Measurements from ENCODE around the gene PDE7B.

Gene PDE7B

DNA sequence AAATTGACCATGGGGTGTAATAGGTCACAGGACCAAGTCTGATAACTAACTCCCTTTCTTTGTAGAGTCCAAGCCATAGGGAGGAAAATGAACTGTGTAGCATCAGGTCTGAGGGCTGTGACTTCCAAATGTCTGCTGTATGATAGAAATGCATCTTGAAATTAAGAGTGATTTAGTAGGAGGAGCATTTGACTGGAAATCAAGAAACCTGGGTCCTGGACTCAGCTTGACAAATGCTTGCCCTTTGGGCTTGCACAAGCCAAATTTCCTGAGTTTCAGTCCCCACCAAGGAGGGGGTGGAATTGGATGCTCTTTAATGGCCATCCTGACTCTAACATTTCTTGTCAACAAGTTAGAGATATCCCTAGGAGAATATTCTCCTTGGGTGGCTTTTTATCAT lies 187.0 kb downstream of the PDE7B start:
- H3K9me3 Mint-ChIP-seq: no peaks in the 10 kb centered on the region
- peaks cover 5% of the 10 kb centered on the region for H3K4me1 Mint-ChIP-seq (ENCODE audit: low read depth)
- peaks cover 2% of the 10 kb centered on the region for H3K36me3 Mint-ChIP-seq (ENCODE audit: low read depth)
- H3K27ac Mint-ChIP-seq: no peak overlapping the region
- no peak overlapping the region for H3K4me3 Mint-ChIP-seq
- peaks cover 14% of the 10 kb centered on the region for H3K27me3 Mint-ChIP-seq (ENCODE audit: low read depth)

DNA sequence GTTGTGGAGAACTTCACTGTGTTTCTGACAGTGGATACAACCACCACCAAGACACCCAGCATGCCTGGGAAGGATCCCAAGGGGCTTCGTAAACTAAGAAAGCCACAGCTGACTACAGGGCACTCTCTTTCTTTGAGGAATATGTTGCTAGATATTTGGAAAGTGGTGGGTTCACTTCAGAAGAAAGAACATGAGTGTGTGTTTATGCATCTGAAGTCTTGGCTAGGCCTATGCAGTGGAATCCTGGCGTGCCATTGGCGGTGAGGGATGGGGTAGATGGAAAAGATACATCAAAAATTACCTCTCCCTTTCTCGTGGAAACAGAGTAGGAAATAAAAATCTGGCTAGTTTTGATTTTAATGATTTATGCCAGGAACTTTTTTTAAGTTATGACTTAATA lies 187.7 kb downstream of the PDE7B start:
- peaks cover 21% of the 10 kb centered on the region for H3K27me3 Mint-ChIP-seq (ENCODE audit: low read depth)
- H3K36me3 Mint-ChIP-seq (ENCODE audit: low read depth): no peaks in the 10 kb centered on the region
- H3K27ac Mint-ChIP-seq: no peak overlapping the region
- no peaks in the 10 kb centered on the region for H3K9me3 Mint-ChIP-seq
- H3K4me3 Mint-ChIP-seq: no peak overlapping the region
- H3K4me1 Mint-ChIP-seq (ENCODE audit: low read depth): peaks cover 5% of the 10 kb centered on the region

DNA sequence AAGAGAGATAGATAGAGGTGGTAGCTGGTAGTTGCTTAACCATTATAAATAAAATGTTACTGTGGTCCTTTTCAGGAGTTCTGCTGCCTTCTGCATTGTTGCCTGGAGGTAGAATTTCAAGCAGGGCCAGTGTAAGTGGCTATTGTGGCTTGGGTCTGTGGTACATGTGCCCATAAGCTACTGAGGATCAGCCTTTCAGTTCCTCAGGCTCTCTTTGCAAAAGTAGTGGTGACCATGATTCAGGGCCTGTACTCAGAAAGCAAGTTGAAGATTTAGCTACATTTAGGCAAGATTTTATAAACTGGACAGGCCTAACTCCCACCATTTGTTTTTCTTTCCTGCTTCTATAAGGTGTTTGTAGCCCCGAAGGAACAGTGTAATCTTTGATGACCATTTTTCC lies 199.0 kb downstream of the PDE7B start:
- Mint-ChIP-seq H3K4me3 (no peak overlapping the region), H3K9me3 (no peaks in the 10 kb centered on the region), H3K4me1 (ENCODE audit: low read depth) (peaks cover 13% of the 10 kb centered on the region), H3K36me3 (ENCODE audit: low read depth) (peaks cover 4% of the 10 kb centered on the region), H3K27ac (no peak overlapping the region), H3K27me3 (ENCODE audit: low read depth) (no peaks in the 10 kb centered on the region)

DNA sequence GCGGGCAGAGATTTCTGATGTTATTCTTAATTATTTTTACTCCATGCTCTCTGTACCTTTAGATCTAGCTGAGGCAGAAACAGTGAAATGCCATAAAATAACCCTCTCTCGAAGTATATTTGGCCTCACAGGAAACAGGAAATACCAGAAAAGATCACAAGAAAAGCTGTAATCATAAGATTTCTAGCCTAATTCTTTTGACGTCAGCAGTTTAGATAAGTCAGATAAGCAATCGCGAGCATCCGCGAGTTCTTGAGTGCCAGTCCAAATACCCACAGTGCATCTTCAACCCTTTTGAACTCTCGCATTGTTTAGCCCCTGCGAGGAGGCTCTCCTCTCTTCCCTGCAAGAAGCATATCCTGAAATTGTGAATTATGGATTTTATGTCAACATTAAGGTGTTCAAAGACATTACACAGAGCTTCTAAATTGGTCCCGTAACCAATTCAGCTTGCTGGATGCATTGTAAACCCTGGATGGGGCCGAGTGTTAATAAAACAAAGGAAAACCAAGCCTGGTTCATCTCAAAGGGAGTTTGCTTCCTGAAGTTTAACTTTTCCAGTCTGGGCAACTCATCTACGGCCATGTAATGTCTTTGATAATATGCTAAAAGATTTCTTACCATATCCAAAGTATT lies 199.8 kb downstream of the PDE7B start:
- Mint-ChIP-seq H3K27me3 (ENCODE audit: low read depth) (no peaks in the 10 kb centered on the region), H3K4me3 (no peak overlapping the region), H3K9me3 (no peaks in the 10 kb centered on the region), H3K4me1 (ENCODE audit: low read depth) (peaks cover 13% of the 10 kb centered on the region), H3K36me3 (ENCODE audit: low read depth) (peaks cover 4% of the 10 kb centered on the region), H3K27ac (peak overlapping the region; percentile 21)

DNA sequence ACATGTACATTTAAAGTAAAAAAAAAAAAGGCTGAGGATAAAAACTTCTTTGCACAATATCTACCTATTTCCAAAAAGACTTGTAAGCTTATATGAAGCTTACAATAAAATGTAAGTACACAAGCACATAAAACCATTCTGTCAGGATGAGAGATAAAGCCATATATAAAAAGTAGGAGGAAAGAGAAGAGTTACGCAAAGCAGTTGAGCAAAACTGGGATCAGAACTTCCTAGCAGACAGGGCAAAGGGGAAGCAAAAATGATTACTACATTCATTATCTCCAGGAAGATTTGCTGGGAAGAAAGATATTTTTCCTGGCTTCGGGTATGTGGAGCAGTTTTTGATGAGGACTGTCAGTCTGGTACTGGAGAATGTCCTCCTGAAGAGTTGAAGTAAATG lies 200.5 kb downstream of the PDE7B start:
- H3K27me3 Mint-ChIP-seq (ENCODE audit: low read depth): peaks cover 3% of the 10 kb centered on the region
- H3K9me3 Mint-ChIP-seq: no peaks in the 10 kb centered on the region
- no peak overlapping the region for H3K4me3 Mint-ChIP-seq
- peaks cover 13% of the 10 kb centered on the region for H3K4me1 Mint-ChIP-seq (ENCODE audit: low read depth)
- H3K27ac Mint-ChIP-seq: no peak overlapping the region
- peaks cover 6% of the 10 kb centered on the region for H3K36me3 Mint-ChIP-seq (ENCODE audit: low read depth)

DNA sequence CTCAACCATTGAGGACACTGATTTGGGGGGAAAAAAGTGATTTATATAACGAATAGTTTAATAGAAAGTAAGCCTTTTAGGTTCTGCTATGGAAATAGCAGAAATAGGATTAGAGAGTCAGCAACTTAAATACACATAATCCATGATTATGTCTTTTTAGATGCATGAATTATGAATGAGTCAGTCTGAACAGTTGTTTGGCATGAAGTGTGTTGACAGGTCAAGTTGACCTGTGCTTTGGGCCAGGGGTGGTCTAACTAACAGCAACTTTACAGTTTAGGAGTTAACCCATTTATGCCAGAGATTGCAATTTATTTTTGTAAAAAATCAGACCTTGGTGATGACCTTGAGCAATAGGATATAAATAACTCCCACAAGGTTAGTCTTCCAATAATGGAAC lies 207.4 kb downstream of the PDE7B start:
- Mint-ChIP-seq H3K27me3 (ENCODE audit: low read depth) (peaks cover 20% of the 10 kb centered on the region), H3K4me3 (no peak overlapping the region), H3K9me3 (no peaks in the 10 kb centered on the region), H3K36me3 (ENCODE audit: low read depth) (peaks cover 3% of the 10 kb centered on the region), H3K4me1 (ENCODE audit: low read depth) (no peaks in the 10 kb centered on the region), H3K27ac (no peak overlapping the region)

DNA sequence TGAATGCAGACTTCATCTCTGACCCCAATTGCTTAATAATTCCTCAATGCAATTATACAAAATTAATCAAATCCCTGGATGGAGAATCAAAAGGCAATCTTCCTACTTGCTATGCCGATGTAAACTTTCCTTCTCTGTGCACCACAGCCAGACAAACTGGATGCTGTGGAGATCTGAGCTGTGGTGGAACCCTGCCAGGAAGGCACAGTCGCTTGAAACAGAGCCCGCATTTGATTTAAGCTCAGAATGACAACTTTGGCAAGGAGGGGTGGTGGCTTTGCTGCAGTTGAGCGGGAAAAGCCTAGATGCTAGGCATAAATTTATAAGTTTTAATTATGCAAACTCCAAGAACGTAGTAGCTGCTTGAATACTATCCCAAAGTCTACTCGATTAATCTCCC lies 207.8 kb downstream of the PDE7B start:
- Mint-ChIP-seq H3K4me3 (no peak overlapping the region), H3K27ac (no peak overlapping the region), H3K36me3 (ENCODE audit: low read depth) (peaks cover 3% of the 10 kb centered on the region), H3K4me1 (ENCODE audit: low read depth) (no peaks in the 10 kb centered on the region), H3K9me3 (no peaks in the 10 kb centered on the region), H3K27me3 (ENCODE audit: low read depth) (peaks cover 20% of the 10 kb centered on the region)

DNA sequence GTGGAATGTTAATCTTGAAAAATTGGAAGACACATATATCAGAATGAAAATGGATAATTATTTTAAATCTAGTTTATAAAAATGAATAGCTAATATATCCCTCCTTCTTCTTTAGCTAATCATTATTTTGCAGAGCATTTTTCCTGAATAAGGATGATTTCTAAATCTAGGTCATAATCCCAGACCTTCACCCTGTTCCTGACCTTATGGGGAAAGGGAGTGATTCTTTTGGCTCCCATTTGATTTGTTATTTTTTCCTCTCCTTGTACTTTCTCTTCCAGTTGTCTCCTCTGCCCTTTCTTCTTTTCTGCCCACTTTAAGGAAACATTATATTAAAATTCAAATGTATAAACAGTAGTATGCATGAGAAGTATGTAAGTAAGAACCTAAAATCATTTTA lies 208.6 kb downstream of the PDE7B start:
- Mint-ChIP-seq H3K27ac (no peak overlapping the region), H3K36me3 (ENCODE audit: low read depth) (peaks cover 3% of the 10 kb centered on the region), H3K9me3 (no peaks in the 10 kb centered on the region), H3K4me1 (ENCODE audit: low read depth) (no peaks in the 10 kb centered on the region), H3K4me3 (no peak overlapping the region), H3K27me3 (ENCODE audit: low read depth) (peaks cover 20% of the 10 kb centered on the region)

DNA sequence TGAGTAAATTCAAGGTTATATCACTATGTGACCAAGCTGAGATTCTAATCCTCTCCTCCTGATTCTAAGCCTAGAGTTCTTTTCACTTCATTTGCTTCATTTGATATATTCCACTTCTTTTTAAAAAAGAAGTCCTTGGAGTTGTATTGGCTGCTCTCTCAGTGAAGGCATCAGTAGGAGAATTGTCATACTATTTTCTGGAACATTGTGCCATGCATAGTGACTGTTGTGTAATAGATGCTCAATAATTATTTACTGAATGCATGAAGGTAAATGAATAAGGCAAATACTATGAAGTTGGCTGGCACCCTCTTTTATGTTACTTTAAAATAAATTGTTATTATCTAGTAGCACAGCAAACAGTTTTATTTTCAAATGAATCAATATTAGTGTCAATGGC lies 209.3 kb downstream of the PDE7B start:
- H3K36me3 Mint-ChIP-seq (ENCODE audit: low read depth): peaks cover 3% of the 10 kb centered on the region
- H3K9me3 Mint-ChIP-seq: no peaks in the 10 kb centered on the region
- H3K4me3 Mint-ChIP-seq: no peak overlapping the region
- H3K27ac Mint-ChIP-seq: no peak overlapping the region
- H3K27me3 Mint-ChIP-seq (ENCODE audit: low read depth): peaks cover 20% of the 10 kb centered on the region
- H3K4me1 Mint-ChIP-seq (ENCODE audit: low read depth): no peaks in the 10 kb centered on the region

DNA sequence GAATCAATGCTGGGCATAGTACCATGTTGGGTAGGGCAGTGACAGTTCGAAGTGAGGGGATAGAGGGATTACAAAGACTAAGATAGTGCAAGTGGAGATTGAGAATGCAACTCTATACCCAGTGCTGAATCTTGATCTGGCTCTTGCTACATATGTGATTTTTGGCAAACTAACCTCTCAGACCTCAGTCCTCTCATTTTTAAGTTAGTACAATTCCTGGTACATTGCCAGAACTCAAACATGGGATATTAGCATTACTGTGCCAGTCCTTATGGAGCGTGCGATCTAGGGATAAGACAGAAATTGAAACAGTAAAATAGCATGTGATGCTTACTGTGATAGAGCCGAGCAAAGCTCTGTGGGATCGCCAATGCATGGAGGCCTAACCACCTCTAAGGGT lies 210.2 kb downstream of the PDE7B start:
- H3K36me3 Mint-ChIP-seq (ENCODE audit: low read depth): peaks cover 3% of the 10 kb centered on the region
- no peaks in the 10 kb centered on the region for H3K4me1 Mint-ChIP-seq (ENCODE audit: low read depth)
- no peaks in the 10 kb centered on the region for H3K9me3 Mint-ChIP-seq
- peaks cover 20% of the 10 kb centered on the region for H3K27me3 Mint-ChIP-seq (ENCODE audit: low read depth)
- no peak overlapping the region for H3K4me3 Mint-ChIP-seq
- no peak overlapping the region for H3K27ac Mint-ChIP-seq

DNA sequence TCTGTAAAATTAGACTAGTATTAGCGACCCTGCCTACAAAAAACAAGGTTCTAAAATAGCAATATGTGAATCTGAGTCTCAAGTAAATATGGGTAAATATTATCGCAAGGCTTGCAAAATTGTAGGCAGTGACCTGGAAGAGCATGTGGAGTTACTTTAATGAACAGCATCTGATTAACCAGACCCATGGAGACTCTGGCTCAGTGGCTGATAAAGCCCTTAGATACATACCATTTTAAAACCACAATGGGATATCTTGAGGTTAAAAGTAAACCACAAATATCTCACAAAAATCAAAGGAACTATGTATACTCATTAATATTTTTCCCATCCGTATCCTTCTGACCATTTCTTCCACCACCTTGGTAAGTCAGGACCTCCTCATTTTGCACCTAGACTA lies 211.6 kb downstream of the PDE7B start:
- Mint-ChIP-seq H3K4me1 (ENCODE audit: low read depth) (no peaks in the 10 kb centered on the region), H3K27ac (no peak overlapping the region), H3K27me3 (ENCODE audit: low read depth) (peaks cover 14% of the 10 kb centered on the region), H3K4me3 (no peak overlapping the region), H3K36me3 (ENCODE audit: low read depth) (no peaks in the 10 kb centered on the region), H3K9me3 (no peaks in the 10 kb centered on the region)

DNA sequence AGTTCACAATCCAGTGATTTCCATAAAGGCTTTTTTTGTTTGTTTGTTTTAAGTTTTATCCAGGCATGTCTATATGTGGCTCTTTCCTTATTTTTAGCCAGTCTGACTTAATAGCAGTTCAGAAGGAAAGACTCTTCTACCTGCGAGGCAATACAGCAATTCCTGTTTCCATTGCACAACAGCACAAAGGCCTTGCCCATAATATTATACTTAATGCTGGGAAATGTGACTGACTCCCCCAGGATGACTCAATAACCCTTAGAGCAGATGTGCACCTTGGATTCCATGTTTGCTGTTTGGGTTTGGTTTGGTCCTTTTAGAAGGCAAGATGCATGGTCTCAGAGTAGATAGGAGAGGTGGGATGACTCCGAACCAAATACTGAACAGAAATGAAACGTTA lies 214.5 kb downstream of the PDE7B start:
- Mint-ChIP-seq H3K9me3 (no peaks in the 10 kb centered on the region), H3K36me3 (ENCODE audit: low read depth) (no peaks in the 10 kb centered on the region), H3K4me3 (no peak overlapping the region), H3K27me3 (ENCODE audit: low read depth) (no peaks in the 10 kb centered on the region), H3K4me1 (ENCODE audit: low read depth) (no peaks in the 10 kb centered on the region), H3K27ac (no peak overlapping the region)

DNA sequence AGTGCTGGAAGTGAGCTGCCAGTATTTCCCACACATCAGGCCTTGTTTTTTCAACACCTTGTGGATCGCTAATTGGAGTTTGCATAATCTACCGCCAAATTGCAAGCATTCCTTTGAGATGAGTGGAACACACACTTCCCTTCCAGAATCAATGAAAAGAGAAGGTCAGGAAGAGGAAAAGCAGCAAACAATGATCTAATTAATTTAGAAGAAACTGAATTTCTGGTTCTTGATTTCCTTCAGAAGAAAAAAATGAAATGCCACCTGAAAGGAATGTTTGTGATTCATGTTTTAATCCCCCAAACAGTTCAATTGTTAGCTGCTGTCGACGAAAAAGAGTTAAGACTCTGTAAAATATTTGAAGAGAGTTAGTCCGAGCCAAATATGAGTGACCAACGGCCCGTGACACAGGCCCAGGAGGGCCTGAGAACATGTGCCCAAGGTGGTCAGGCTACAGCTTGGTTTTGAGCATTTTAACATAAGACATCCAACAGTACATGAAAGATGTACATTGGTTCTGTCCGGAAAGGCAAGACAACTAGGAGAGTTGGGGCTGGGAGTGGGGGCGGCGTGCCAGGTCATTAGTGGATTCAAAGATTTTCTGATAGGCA lies 216.3 kb downstream of the PDE7B start:
- Mint-ChIP-seq H3K9me3 (no peaks in the 10 kb centered on the region), H3K27ac (no peak overlapping the region), H3K4me1 (ENCODE audit: low read depth) (no peaks in the 10 kb centered on the region), H3K27me3 (ENCODE audit: low read depth) (no peaks in the 10 kb centered on the region), H3K36me3 (ENCODE audit: low read depth) (no peaks in the 10 kb centered on the region), H3K4me3 (no peak overlapping the region)

DNA sequence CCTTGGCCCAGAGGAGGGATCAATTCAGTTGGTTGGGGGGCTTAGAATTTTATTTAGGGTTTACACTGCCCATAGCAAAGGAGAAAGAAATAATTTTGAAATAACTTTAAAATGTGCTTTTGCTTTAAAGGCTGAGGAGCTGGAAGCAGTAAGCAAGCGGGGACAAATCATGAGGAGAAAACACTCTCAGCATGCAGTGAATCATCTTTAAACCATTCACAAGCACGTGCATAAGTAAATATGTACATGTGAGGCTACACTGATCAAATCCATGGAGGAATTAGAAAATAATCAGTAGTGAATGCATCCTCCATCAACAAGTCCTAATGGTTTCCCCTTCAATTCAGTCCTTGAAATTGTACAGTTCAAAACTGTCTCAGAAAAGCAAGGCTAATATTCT lies 217.6 kb downstream of the PDE7B start:
- no peaks in the 10 kb centered on the region for H3K4me1 Mint-ChIP-seq (ENCODE audit: low read depth)
- H3K27me3 Mint-ChIP-seq (ENCODE audit: low read depth): no peaks in the 10 kb centered on the region
- H3K9me3 Mint-ChIP-seq: no peaks in the 10 kb centered on the region
- H3K27ac Mint-ChIP-seq: no peak overlapping the region
- H3K36me3 Mint-ChIP-seq (ENCODE audit: low read depth): no peaks in the 10 kb centered on the region
- H3K4me3 Mint-ChIP-seq: no peak overlapping the region

DNA sequence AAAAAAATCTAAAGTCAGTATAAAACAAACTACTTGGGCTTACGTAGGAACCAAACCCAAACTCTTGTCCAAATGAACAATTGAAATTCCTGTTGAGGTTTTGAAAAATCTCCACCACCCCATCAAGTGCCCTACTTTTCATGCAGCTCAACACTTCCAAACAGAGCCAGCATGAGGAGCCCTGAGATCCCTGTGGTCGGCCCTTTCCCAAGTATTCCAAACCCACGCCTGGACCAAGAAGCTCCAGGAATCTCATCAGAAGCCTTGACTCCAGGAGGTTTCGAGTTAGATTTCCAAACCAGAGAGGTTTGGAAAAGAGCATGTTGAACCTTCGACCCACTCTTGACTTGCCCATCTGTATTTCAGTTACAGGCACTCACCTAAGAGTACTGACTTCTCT lies 219.3 kb downstream of the PDE7B start:
- no peaks in the 10 kb centered on the region for H3K36me3 Mint-ChIP-seq (ENCODE audit: low read depth)
- no peaks in the 10 kb centered on the region for H3K9me3 Mint-ChIP-seq
- H3K27me3 Mint-ChIP-seq (ENCODE audit: low read depth): no peaks in the 10 kb centered on the region
- H3K4me3 Mint-ChIP-seq: no peak overlapping the region
- no peaks in the 10 kb centered on the region for H3K4me1 Mint-ChIP-seq (ENCODE audit: low read depth)
- no peak overlapping the region for H3K27ac Mint-ChIP-seq

DNA sequence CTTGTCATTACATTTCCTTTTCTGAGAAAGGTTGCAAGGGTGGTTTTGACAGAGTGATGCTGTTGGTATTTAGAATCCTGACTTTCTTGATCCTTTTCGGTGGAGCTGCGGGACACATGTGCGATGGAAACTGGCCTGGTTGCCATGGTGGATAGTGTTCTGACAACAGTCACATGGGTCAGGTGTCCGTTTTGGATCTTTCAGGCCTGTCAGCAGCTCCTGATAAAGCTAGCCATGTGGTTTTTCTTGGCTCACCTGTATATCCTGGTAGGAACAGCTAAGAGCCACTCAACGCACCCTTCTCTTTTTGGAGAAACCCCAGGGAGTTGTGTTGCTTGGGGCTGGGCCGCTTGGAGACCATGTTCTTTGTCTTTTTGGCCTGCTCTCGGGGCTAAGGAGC lies 221.2 kb downstream of the PDE7B start:
- Mint-ChIP-seq H3K4me1 (ENCODE audit: low read depth) (no peaks in the 10 kb centered on the region), H3K27me3 (ENCODE audit: low read depth) (peaks cover 3% of the 10 kb centered on the region), H3K27ac (no peak overlapping the region), H3K9me3 (no peaks in the 10 kb centered on the region), H3K36me3 (ENCODE audit: low read depth) (no peaks in the 10 kb centered on the region), H3K4me3 (no peak overlapping the region)
